SJSA1 (cell line): ENCODE data around the gene NFKB1. TPM values are rescaled to one million over a fixed set of nuclear protein-coding genes. Genes with fewer than 3 reads are reported as not detected.

Experiments
- DNase-seq, 2 experiments: peaks; one replicate each; pipeline ENCODE4 v3.0.0-alpha.2; 2015 to 2020; ENCODE audit warnings: low spot score in 2 of 2, low read depth in 1 of 2
- H3K27ac ChIP-seq: fragments of 250-450 bp; sonication (Bioruptor Pico); 2 replicates; pipeline ENCODE4 v1.5.1; 2020; ENCODE audit warnings: mild to moderate bottlenecking, moderate library complexity
- H3K27me3 ChIP-seq: fragments of 250-450 bp; sonication (Bioruptor Pico); replicated peaks from 2 replicates; pipeline ENCODE4 v1.5.1; 2020; ENCODE audit warnings: mild to moderate bottlenecking, moderate library complexity
- H3K36me3 ChIP-seq: fragments of 250-450 bp; sonication (Bioruptor Pico); 2 replicates; pipeline ENCODE4 v1.5.1; 2020; ENCODE audit warnings: mild to moderate bottlenecking
- H3K4me1 ChIP-seq: fragments of 250-450 bp; sonication (Bioruptor Pico); replicated peaks from 2 replicates; pipeline ENCODE4 v1.6.1; 2021; ENCODE audit warnings: mild to moderate bottlenecking
- H3K4me3 ChIP-seq: fragments of 250-450 bp; sonication (Bioruptor Pico); 2 replicates; pipeline ENCODE4 v1.5.1; 2020; ENCODE audit warnings: mild to moderate bottlenecking
- H3K9me3 ChIP-seq: fragments of 250-450 bp; sonication (Bioruptor Pico); replicated peaks from 2 replicates; pipeline ENCODE4 v1.5.1; 2020; ENCODE audit warnings: mild to moderate bottlenecking
- total RNA-seq: library from RNA; depleted of rRNA; stranded (reverse); fragments of >200 nt; shearing (Covaris generic); gene quantifications from 2 replicates; pipeline ENCODE4 v1.2.3, GENCODE V29; 2014

NFKB1 gene
- total RNA-seq, 1 experiment from 2014 or later = 47.9 TPM

GRCh38 chr4:102551958-102552565, 50.9 kb downstream of the NFKB1 start:
- Histone ChIP-seq H3K36me3 (peaks cover 10% of the 10 kb centered on the region; the same call in 1 of the 2 replicates), H3K27ac (peak overlapping the region; percentile 62), H3K4me1 (peaks cover 36% of the 10 kb centered on the region), H3K4me3 (no peak overlapping the region), H3K27me3 (no peaks in the 10 kb centered on the region), H3K9me3 (no peaks in the 10 kb centered on the region)
- peak in 1 of 2 experiments; percentile 45 for DNase-seq

GRCh38 chr4:102552781-102553180, 51.6 kb downstream of the NFKB1 start:
- Histone ChIP-seq H3K4me1 (peaks cover 36% of the 10 kb centered on the region), H3K4me3 (no peak overlapping the region), H3K27me3 (no peaks in the 10 kb centered on the region), H3K27ac (peak overlapping the region; percentile 62), H3K36me3 (peaks cover 10% of the 10 kb centered on the region; the same call in 1 of the 2 replicates), H3K9me3 (no peaks in the 10 kb centered on the region)
- DNase-seq = peak in 1 of 2 experiments; percentile 46

- H3K27me3 ChIP-seq = no peaks in the 10 kb centered on the region
These were observed 52.8 kb downstream of the NFKB1 start for GRCh38 chr4:102553982-102554381.

GRCh38 chr4:102554482-102554881, 53.3 kb downstream of the NFKB1 start:
- peak; percentile 34 to 49 for DNase-seq
- peaks cover 7% of the 10 kb centered on the region; the same call in 1 of the 2 replicates for H3K36me3 ChIP-seq
- H3K27ac ChIP-seq = no peak overlapping the region
- H3K4me3 ChIP-seq = no peak overlapping the region
- no peaks in the 10 kb centered on the region for H3K27me3 ChIP-seq
- peaks cover 36% of the 10 kb centered on the region for H3K4me1 ChIP-seq
- H3K9me3 ChIP-seq = no peaks in the 10 kb centered on the region

More at GRCh38 chr4:102553982-102554381, 52.8 kb downstream of the NFKB1 start:
- Histone ChIP-seq H3K36me3 (peaks cover 7% of the 10 kb centered on the region; the same call in 1 of the 2 replicates), H3K4me3 (no peak overlapping the region), H3K27ac (0 out of 2 replicates have a peak overlapping the region, but pooled peaks have one; percentile 23), H3K9me3 (no peaks in the 10 kb centered on the region), H3K4me1 (peaks cover 36% of the 10 kb centered on the region)
- DNase-seq = no peak

GRCh38 chr4:102554992-102555391, 53.8 kb downstream of the NFKB1 start:
- no peak overlapping the region for H3K4me3 ChIP-seq
- no peaks in the 10 kb centered on the region for H3K9me3 ChIP-seq
- peaks cover 7% of the 10 kb centered on the region; the same call in 1 of the 2 replicates for H3K36me3 ChIP-seq
- no peak overlapping the region for H3K27ac ChIP-seq
- peaks cover 36% of the 10 kb centered on the region for H3K4me1 ChIP-seq
- H3K27me3 ChIP-seq = no peaks in the 10 kb centered on the region
- no peak for DNase-seq

GRCh38 chr4:102557636-102558035, 56.5 kb downstream of the NFKB1 start:
- Histone ChIP-seq H3K27me3 (no peaks in the 10 kb centered on the region), H3K4me3 (no peak overlapping the region), H3K27ac (no peak overlapping the region), H3K4me1 (peaks cover 23% of the 10 kb centered on the region), H3K36me3 (peaks cover 15% of the 10 kb centered on the region), H3K9me3 (no peaks in the 10 kb centered on the region)
- no peak for DNase-seq

- peaks cover 7% of the 10 kb centered on the region for H3K4me1 ChIP-seq
- H3K4me3 ChIP-seq = no peak overlapping the region
- H3K9me3 ChIP-seq = no peaks in the 10 kb centered on the region
- DNase-seq = no peak
- peaks cover 23% of the 10 kb centered on the region for H3K36me3 ChIP-seq
- no peaks in the 10 kb centered on the region for H3K27me3 ChIP-seq
- no peak overlapping the region for H3K27ac ChIP-seq
These were observed 59.0 kb downstream of the NFKB1 start for GRCh38 chr4:102560115-102560514.

GRCh38 chr4:102560571-102561341, 59.6 kb downstream of the NFKB1 start:
- Histone ChIP-seq H3K4me3 (no peak overlapping the region), H3K27me3 (no peaks in the 10 kb centered on the region), H3K9me3 (no peaks in the 10 kb centered on the region), H3K4me1 (peaks cover 7% of the 10 kb centered on the region), H3K36me3 (peaks cover 23% of the 10 kb centered on the region), H3K27ac (no peak overlapping the region)
- DNase-seq = no peak

GRCh38 chr4:102563000-102563399, 61.8 kb downstream of the NFKB1 start:
- Histone ChIP-seq H3K4me1 (peaks cover 7% of the 10 kb centered on the region), H3K36me3 (peaks cover 19% of the 10 kb centered on the region), H3K9me3 (no peaks in the 10 kb centered on the region), H3K27me3 (no peaks in the 10 kb centered on the region), H3K4me3 (no peak overlapping the region), H3K27ac (no peak overlapping the region)
- DNase-seq = no peak

GRCh38 chr4:102564399-102565059, 63.4 kb downstream of the NFKB1 start:
- no peak for DNase-seq
- no peak overlapping the region for H3K27ac ChIP-seq
- H3K27me3 ChIP-seq = no peaks in the 10 kb centered on the region
- peaks cover 7% of the 10 kb centered on the region for H3K4me1 ChIP-seq
- H3K36me3 ChIP-seq = peaks cover 27% of the 10 kb centered on the region
- no peaks in the 10 kb centered on the region for H3K9me3 ChIP-seq
- H3K4me3 ChIP-seq = no peak overlapping the region

- H3K4me1 ChIP-seq = peaks cover 7% of the 10 kb centered on the region
- H3K4me3 ChIP-seq = no peak overlapping the region
- H3K36me3 ChIP-seq = peaks cover 30% of the 10 kb centered on the region
- no peak overlapping the region for H3K27ac ChIP-seq
- no peaks in the 10 kb centered on the region for H3K9me3 ChIP-seq
- no peak for DNase-seq
- no peaks in the 10 kb centered on the region for H3K27me3 ChIP-seq
These were observed 64.5 kb downstream of the NFKB1 start for GRCh38 chr4:102565696-102566095.

- no peak overlapping the region for H3K4me3 ChIP-seq
- no peak for DNase-seq
- no peak overlapping the region for H3K27ac ChIP-seq
- H3K9me3 ChIP-seq = no peaks in the 10 kb centered on the region
- H3K4me1 ChIP-seq = peaks cover 7% of the 10 kb centered on the region
- peaks cover 34% of the 10 kb centered on the region for H3K36me3 ChIP-seq
- no peaks in the 10 kb centered on the region for H3K27me3 ChIP-seq
These were observed 65.3 kb downstream of the NFKB1 start for GRCh38 chr4:102566426-102566825.

GRCh38 chr4:102567427-102567826, 66.3 kb downstream of the NFKB1 start:
- peaks cover 29% of the 10 kb centered on the region for H3K36me3 ChIP-seq
- no peak for DNase-seq
- H3K27me3 ChIP-seq = no peaks in the 10 kb centered on the region
- H3K9me3 ChIP-seq = no peaks in the 10 kb centered on the region
- no peak overlapping the region for H3K27ac ChIP-seq
- H3K4me1 ChIP-seq = peaks cover 7% of the 10 kb centered on the region
- no peak overlapping the region for H3K4me3 ChIP-seq

GRCh38 chr4:102569200-102569599, 68.0 kb downstream of the NFKB1 start:
- Histone ChIP-seq H3K4me3 (no peak overlapping the region), H3K27me3 (no peaks in the 10 kb centered on the region), H3K9me3 (no peaks in the 10 kb centered on the region), H3K27ac (no peak overlapping the region), H3K36me3 (peaks cover 24% of the 10 kb centered on the region), H3K4me1 (peaks cover 8% of the 10 kb centered on the region)
- DNase-seq = no peak
